SW 1271 (cell line): ENCODE measurements around the gene DUS1L.

Experiments
- DNase-seq, 2 experiments: peaks; one replicate each; lab custom pipeline; 2025; lab: John Stamatoyannopoulos, UW

The DUS1L gene

DNA sequence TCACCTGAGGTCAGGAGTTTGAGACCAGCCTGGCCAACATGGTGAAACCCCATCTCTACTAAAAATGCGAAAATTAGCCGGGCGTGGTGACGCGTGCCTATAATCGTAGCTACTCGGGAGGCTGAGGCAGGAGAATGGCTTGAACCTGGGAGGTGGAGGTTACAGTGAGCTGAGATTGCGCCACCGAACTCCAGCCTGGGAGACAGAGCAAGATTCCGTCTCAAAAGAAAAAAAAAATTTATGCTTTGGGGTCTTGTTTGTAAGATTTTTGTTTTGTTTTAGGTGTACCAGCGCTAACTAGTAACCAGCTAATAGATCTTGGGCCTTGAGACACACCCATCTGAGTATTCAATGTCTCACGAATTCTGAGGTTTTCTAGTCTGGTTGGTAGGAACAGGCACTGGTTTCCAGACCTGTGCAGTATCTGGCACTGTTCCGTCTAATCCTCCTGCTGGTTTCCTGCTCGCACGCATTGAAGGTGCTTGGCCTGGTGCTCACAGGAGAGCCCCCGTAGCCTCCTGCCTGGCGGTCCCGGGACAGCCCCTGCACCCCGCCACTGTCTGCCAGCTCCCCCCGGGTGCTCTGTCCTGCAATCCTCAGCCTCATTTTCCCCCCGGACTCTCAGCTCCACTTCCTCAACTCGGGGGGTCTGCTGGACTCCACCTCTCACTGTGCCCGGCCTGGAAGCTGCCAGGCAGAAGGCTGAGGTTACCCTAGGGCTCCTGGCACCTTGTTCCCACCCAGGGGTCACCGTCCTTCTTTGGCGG is 10.6 kb upstream of the DUS1L start:
- DNase-seq, result no peak

DNA sequence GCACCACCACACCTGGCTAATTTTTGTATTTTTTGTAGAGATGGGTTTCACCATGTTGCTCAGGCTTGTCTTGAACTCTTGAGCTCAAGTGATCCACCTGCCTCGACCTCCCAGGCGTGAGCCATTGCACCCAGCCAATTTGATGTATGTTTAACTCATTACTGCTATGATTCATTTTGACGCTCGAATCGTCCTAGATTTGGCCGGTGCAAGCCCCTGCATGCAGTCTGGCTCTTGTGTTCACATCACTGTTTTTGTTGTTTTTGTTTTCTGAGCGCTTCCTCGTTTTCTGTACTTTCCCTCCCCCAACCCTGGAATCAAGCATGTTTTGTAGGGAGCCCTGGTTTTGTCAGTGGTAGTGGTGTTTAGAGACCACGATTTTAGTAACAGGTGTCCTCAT is 7.8 kb upstream of the DUS1L start:
- no peak for DNase-seq

DNA sequence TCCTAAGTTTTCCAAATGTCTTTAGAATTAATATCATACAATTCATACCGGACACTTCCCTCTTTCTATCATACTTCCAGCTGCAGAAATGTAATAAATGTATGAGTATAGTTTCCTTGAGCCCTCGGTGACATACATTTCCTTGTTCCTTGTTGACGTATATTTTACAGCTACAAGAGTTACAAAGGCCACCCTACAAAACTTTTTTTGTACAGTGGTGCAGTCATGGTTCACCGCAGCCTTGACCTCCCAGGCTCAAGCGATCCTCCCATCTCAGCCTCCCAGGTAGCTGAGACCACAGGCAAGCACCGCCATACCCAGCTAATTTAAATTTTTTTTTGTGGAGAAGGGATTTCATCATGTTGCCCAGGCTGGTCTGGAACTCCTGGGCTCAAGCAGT is 7.2 kb upstream of the DUS1L start:
- DNase-seq, result no peak

DNA sequence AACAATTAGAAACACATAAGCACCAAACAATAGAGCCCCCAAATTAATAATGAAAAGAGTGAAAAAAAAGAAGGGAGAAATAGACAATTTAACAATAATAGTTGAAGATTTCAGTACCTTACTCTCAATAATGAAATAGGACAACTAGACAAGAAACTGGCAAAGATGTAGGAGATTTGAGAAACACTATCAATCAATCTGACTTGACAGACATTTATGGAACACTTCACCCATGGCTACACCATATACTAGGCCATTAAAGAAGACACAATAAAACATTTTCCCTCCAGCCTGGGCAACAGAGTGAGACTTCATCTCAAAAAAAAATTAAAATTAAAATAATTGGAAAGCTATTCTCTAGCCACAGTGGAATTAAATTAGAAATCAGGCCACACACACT is 5.0 kb upstream of the DUS1L start:
- DNase-seq, result no peak

DNA sequence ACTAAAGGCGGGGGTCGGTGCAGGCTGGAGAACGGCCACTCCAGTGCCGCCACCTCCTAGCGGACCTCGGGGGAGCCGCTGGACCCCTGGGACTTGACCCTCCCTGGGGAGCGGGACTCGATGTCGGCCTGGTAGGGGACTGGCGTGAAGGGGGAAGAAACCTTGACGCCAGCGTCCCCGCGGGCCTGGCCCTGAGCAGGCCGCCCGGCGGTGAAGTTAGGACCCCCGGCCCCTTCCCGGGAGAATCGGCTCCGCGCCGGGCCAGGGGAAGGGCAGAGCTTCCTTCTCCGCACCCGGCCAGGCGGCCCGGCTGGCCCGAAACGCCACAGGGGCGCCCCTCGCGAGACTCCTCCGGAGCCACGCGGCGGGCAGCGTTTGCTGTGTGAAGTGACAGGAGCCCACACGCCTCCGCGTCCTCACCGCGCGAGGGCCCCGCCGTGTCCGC is 389 bp downstream of the DUS1L start:
- DNase-seq, result no peak

- no peak for DNase-seq
These were observed 991 bp downstream of the DUS1L start for GRCh38 chr17:82064433-82065192.

DNA sequence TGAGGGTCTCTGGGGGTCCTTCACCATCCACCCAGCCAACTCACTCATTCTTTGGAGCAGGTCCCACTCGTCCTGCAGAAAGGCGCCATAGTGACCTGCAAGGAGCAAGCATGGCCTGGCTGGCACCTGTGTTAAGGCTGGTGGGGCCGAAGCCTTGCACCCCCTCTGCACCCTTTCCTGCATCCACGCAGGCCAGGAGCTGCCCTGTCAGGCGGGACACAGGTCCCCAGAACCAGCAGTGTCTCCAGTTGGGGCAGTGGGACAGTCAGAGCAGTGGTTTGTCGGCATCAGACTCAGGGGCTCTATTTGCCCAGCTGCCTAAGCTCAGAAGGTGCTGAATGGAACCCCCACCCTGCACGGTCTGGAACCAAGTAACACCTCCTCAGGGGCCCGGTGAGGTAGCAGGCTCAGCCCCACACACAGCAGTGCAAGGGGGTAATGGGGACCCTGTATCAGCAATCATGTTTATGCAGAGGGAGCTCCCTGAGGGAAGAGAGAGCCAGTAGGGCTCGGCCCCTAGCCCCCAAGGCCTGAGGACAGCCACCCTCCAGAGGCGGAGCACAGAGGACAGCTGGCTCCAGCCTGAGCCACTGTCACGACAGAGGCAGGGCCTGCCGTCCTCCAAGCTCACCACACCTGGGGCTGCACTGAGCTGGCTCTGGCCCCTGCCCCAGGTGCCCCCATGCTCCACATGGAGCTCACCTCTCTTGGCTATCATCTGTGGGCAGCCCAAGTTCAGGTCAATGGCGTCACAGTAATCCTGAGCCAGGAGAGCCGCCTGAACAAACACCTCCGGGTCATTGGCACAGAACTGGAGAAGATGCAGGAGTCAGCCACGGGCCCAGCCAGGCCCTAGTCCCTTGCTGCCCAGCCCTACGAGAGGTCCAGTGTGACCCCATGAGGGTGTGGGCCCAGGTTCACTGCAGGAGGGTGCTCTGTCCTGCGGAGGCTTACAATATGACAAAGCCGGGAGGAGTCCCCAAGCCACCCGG is 1.9 kb downstream of the DUS1L start:
- no peak for DNase-seq

GRCh38 chr17:82062984-82063368 is 2.6 kb downstream of the DUS1L start:
- DNase-seq, result no peak

DNA sequence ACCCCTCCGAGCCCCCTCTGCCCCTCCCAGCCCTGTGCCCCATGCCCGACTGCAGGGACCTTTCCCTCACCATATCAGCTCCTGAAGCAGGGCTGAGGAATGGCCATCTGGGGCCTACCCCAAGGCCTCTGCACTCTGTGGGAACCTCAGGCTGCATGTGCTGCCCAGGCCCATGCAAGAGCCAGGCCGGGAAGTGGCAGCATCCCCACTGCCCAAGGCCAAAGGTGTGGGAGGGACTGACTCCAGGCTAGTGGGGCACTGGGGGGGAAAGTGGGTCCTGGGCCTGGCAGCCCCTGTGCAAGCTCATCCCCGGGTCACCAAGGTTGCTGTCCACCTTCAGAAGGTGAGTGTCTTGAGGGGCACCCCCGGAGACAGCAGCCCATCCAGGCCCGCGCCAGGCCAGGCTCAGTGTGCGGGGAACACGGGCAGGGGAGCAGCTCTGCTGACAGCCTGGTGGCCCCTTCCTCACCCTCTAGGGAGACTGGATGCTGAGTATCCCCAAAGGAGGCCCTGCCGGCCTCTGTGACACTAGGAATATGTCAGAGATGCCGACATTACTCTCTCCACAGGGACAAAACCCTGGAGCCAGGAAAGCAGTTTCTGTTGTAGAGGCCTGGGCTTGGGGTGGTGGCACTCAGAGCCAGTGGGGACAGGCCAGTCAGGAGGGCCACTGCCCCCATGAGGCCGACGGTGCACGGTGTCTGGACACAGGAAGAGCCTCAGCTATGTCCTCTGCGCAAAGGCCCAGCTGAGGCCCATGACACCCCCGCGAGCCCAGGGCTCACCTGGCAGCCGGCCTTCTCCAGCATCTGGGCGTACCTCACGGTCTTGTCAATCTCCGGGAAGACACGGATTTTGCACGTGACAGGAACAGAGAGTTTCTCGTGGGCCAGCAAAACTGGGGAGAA is 3.3 kb downstream of the DUS1L start:
- DNase-seq, result no peak

DNA sequence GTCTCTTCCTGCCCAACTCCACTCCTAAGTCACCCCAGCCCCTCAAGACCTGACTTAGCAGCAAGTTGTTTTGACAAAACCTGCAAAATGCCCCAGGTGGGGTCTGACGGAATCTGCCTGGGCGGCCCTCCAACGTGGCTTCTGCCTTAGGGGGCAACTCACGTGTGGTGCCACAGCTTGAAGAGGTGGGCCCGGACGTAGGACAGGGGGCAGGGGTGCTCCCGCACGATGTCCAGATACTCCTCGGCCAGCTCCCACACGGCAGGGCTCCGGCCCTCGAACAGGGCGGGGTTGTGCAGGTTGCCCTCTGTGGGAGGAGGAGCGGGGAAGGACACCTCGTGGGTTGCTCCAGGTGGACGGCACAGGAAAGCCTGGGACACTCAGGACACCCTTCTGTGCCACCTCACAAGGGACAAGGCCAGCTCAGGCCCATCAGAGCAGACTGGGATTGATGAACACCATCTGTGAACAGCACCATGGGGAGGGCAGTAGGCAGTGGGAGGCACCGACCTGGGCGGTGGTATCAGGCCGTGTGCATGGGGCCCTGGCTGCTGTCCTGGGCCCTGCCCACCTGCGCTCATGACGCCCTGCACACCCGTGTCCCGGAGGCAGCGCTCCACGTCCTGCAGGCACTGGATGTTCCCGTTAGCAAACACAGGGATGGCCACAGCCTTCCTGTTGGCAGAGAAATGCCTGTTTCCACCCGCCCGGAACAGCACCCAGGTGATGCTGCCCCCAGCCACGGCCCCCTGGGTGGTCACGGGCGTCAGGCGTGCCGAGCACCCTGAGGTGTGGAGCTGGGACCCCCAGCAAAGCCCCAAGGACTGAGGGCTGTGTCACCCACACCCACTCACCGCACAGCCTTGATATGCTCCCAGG is 4.3 kb downstream of the DUS1L start:
- no peak for DNase-seq

- no peak for DNase-seq
These were observed 5.0 kb downstream of the DUS1L start for GRCh38 chr17:82060614-82061013.

GRCh38 chr17:82060001-82060380 is 5.6 kb downstream of the DUS1L start:
- DNase-seq, result no peak

- no peak for DNase-seq
These were observed 6.2 kb downstream of the DUS1L start for GRCh38 chr17:82059272-82060000.

DNA sequence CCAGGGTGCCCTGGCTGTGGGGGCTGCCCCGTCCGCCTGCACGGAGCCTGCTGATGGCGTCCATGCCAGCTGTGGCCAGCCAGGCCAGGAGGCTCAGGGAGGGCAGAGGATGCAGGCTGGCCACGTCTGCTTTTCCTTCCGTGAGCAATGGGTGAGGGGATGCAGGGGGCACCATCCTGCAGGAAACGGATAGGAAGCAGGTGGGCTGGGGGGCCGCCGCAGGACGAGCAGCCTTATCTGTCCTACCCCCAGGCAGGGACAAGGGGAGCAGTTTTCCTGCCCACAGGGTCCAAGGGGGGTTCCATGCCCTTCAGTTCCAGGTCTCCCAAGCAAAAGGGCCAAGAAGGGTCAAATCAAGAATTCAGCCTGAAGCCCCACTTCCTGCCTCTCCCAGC is 6.8 kb downstream of the DUS1L start:
- DNase-seq, result no peak

- no peak for DNase-seq
These were observed 7.3 kb downstream of the DUS1L start for GRCh38 chr17:82058230-82058854.

DNA sequence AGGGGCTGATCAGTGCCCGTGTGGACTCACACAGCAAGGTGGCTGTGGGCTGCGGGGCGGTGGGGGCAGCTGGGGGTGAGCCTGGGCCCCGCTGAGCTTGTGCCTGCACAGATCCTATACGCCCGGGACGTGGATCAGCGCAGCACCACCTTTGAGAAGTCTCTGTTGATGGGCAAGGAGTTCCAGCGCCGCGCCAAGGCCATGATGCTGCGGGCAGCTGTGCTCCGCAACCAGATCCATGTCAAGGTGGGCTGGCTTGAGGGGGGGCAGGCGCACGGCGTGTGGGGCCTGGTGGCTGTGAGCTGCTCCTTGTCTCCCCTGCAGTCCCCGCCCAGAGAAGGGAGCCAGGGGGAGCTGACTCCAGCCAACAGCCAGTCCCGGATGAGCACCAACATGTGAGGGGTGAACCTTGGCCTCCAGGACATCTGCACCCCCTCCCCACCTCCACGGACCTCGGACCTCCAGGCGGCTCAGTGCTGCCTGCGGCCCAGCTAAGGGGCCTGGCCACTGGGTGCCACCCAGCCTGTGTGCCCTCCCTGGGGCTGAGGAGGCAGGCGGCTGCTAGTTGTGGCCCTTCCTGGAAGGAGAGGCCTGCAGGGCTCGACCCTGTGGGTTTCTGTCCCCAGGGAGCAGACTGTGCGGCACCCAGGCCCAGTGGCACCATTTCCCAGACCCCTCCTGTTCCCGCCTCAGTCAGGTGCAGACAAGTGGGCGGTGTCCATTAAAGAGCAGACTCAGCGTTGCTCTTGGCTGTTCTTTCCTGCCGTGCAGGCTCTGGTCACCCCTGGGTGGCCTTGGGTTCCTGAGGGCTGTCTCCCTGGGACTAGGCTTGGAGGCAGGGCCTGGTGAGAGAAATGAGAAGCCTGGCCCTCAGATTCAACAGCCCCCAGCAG is 8.6 kb downstream of the DUS1L start:
- no peak for DNase-seq

DNA sequence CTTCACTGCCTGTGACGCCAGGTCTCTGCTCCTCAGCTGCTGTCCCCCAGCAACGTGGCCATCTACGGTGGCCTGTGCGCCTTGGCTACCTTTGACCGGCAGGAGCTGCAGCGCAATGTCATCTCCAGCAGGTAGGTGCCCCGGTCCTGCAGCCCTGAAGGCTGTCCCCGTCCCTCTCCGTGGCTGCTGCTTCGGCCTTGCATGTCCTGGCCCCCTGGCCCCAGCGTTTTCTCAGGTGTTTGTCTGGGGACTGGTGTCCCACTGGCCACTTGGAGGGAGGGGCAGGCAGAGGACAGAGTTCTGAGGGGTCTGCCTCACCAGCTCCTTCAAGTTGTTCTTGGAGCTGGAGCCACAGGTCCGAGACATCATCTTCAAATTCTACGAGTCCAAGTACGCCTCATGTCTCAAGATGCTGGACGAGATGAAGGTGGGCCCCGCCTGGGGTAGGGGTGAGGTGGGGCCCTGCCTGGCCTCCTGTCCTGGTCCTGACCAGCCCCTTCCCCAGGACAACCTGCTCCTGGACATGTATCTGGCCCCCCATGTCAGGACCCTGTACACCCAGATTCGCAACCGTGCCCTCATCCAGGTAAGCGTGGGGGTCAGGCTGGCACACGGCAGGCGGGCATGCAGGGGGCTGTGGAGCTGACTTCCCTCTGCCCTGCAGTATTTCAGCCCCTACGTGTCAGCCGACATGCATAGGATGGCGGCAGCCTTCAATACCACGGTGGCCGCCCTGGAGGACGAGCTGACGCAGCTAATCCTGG is 9.5 kb downstream of the DUS1L start:
- no peak for DNase-seq
